HG03095 (cell line): ENCODE data around the gene WDR72.
"Not testable (repeated sequence)": the region's sequence is repeated elsewhere in the genome, so short reads cannot be mapped to it uniquely, and the experiment has no call there.

Experiments
- ATAC-seq: cut with Tn5 transposase; IDR thresholded peaks from one replicate; pipeline ENCODE4 v1.9.1; 2021; ENCODE audit warnings: moderate library complexity; ENCODE audit not compliant: unreplicated experiment

The WDR72 gene

GRCh38 chr15:53710906-53711305 lies 48.6 kb downstream of the WDR72 start:
- ATAC-seq, result no peak

DNA sequence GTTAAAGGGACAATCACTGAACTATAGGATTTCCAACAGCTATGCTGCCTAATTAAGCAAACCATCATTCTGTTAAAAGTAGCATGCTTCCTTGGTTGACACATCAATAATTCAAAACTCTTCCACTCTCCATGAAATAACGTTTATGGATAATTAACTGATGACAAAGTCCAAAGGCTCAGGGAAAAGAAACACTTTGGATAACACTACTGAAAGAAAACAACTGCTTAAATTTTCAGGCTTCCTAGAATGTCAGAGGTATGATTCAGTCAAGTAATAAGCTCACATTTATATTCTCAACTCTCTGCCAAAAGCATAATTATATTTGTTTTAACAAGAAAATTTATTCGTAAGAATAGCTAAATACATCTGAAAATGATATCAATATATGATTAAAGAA lies 49.6 kb downstream of the WDR72 start:
- no peak for ATAC-seq

DNA sequence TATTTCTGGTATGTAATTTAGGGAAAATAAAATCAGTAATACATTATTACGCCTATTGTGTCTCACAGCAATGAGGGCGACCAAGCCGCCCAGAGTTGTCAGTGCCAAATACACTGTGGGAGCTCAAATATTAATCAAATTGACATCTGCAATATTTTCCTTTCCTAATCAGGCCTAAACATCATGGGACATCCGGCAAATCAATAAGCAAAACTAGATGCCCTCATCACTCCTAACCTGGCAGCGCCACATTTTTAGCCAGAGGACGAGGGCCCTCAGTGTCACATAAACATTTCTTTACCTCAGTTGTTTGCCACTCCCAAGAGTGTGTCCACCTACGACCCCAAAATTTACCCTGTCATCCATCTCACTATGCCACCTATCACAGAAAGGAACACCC lies 64.1 kb downstream of the WDR72 start:
- no peak for ATAC-seq

DNA sequence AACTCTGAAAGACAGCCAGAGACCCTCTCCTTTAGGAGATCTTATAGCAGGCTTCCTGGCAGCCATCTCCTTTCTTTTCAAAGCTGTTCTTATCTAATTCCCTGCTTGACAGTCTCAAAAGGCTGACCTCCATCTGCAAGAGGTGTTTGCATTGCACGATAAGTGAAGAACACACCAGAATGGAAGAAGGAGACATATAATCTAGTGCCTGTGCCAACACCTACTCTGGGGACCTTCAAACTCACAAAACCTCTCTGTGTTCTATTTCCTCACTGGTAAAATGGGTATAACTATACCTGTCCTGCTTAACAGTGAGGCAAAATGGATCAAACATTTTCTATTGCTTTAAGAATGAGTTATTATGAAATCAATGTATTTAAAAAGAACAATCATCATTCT lies 65.0 kb downstream of the WDR72 start:
- no peak for ATAC-seq

- no peak for ATAC-seq
Measured at GRCh38 chr15:53693729-53694475, 65.6 kb downstream of the WDR72 start.

- not testable (repeated sequence) for ATAC-seq
Measured at GRCh38 chr15:53684162-53684561, 75.3 kb downstream of the WDR72 start.

DNA sequence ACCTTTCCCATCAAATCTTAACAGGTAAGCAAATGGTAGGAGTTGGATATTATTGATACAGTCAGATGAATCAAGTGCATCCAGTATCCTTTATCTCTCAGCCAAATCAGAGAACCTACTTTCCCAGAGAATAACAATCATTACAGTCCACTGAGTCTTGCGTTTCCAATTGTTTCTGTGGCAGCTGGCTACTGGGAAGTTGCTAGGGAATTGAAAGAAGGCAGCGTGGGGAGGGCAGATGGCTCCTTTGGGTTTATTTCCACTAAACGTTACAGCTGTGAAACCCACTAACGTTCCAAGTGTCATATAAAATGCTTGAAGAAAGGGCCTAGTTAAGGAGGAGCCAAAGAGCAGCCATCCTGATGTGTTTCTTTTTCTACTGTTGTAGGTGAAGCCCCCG lies 78.4 kb downstream of the WDR72 start:
- ATAC-seq, result no peak

GRCh38 chr15:53675832-53676231 lies 83.6 kb downstream of the WDR72 start:
- no peak for ATAC-seq

GRCh38 chr15:53671545-53671944 lies 87.9 kb downstream of the WDR72 start:
- no peak for ATAC-seq

DNA sequence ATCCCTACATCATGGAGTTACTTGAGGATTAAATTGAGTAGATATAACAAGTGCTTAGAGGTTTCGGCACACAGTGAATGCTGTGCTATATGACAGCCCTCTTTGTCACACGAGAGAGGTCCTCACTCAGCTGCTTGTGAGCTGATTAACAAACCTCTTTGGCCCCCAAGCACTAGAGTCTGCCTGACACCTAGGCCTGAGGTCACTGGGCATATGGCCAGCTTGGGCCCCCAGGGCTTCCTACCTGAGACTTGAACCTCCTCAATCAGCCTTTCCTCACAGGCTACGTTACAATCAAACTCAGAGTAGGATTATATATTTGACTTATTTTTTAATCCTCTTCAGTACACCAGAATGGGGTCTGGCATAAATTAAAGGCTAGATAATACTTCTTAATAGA lies 88.8 kb downstream of the WDR72 start:
- ATAC-seq, result no peak

- ATAC-seq, result no peak
Measured at GRCh38 chr15:53665930-53666329, 93.5 kb downstream of the WDR72 start.

DNA sequence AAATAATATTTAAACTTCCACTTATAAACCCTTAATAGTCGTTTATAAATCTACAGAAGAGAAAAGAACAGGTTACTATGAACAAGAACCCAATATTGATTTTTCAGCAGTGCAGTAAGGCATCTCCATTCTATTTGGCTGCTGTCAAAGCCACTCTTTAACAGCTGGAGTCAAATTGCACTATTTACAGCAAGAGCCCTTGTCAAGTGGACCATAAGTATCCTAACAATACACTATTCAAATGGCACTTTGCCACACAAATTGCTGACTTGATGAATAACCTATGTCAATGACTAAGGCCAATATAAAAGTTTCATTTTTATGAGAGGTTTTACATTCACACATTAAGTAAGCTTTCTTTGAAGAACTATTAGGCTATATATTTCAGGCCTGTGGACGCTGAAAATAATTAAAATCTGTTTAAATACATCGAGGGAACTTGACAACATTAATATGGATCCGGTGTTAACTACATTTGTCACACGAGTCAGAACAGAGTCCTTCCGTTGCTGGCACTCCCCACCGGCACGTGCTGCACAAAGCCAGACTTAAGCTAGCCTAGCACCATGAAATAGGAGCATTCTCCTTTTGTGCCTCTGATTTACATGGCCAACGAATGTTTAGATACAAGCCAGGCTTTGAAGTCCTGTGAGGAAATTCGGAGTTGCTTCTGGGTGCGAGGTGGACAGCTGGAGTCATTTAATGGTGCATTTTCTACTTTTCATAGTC lies 100.5 kb downstream of the WDR72 start:
- ATAC-seq, result no peak

DNA sequence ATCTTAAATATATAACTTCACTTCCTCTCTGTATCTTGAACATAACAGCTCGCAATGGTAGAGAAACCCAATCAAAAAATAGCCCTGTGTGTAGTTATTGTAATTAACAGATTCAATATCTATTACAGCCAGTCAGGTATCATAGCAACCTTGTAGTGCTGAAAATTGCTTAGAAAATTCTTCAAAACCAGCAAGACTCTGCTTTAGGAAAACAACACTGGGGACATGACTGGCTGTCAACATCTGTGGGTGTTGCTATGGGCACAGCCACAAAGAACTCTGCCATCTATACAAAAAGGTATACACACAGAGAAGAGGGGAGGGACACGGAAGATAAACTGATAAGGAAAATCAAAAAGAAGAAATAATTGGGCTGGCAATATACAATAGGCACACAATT lies 101.2 kb downstream of the WDR72 start:
- no peak for ATAC-seq

DNA sequence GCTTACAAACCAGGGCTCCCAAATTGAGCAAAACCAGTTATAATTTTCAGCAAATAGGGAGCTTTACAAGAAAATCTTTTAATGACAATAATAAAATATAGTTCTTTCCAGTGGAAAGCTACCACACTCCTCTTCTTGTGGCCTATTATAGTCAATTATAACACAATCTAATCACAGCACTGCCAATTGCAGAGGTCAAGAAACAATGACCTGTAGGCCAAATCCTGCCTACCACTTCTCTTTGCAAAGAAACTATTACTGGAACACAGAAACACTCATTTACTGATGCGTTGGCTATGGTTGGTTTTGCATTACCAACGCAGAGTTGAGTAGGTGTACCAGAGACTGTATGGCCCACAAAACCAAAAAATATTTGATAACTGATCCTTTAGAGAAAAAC lies 110.5 kb downstream of the WDR72 start:
- no peak for ATAC-seq

GRCh38 chr15:53644660-53645059 lies 114.8 kb downstream of the WDR72 start:
- ATAC-seq, result no peak

- ATAC-seq, result no peak
Measured at GRCh38 chr15:53634517-53635106, 124.9 kb downstream of the WDR72 start.

- ATAC-seq, result no peak
Measured at GRCh38 chr15:53627279-53627678, 132.2 kb downstream of the WDR72 start.

- ATAC-seq, result no peak
Measured at GRCh38 chr15:53625962-53626845, 133.3 kb downstream of the WDR72 start.

GRCh38 chr15:53625260-53625659 lies 134.2 kb downstream of the WDR72 start:
- ATAC-seq, result no peak

GRCh38 chr15:53618461-53618860 lies 141.0 kb downstream of the WDR72 start:
- ATAC-seq, result no peak
